Natural killer cell treated with Interleukin-12 subunit alpha and Interleukin-12 subunit beta and Interleukin-15 and Interleukin-18, amount 100 ng/mL, for 72 hours (primary cell): Measurements from ENCODE around the gene TRIO. TPM values are rescaled to one million over a fixed set of nuclear protein-coding genes. Genes with fewer than 3 reads are reported as not detected.

Experiments used
- ATAC-seq, 2 donors: fragments of 150-1000 bp; cut with Tn5 transposase in 1 of 2; sonication (Bioruptor Pico), chemical (Tn5 transposase) in 1 of 2; 2 replicates each; pipeline ENCODE4 v1.10.0; 2021
- DNase-seq: peaks from one replicate; pipeline ENCODE4 v3.0.0; 2022; ENCODE audit warnings: low spot score
- H3K27ac Mint-ChIP-seq, 2 donors: 1 replicate in 1 of 2; 2 replicates in 1 of 2; pipeline ENCODE4 v1.8.0; 2022; ENCODE audit warnings: mixed read lengths in 2 of 2, mild to moderate bottlenecking in 1 of 2, moderate library complexity in 1 of 2
- H3K27me3 Mint-ChIP-seq, 2 donors: 1 replicate in 1 of 2; 2 replicates in 1 of 2; pipeline ENCODE4 v1.8.0; 2022; ENCODE audit warnings: mixed read lengths in 2 of 2
- H3K36me3 Mint-ChIP-seq: one replicate; pipeline ENCODE4 v1.8.0; 2022; ENCODE audit warnings: mixed read lengths
- H3K4me1 Mint-ChIP-seq, 2 donors: 1 replicate in 1 of 2; 2 replicates in 1 of 2; pipeline ENCODE4 v1.8.0; 2022; ENCODE audit warnings: low read depth in 2 of 2, mixed read lengths in 2 of 2, mild to moderate bottlenecking in 1 of 2
- H3K4me3 Mint-ChIP-seq: one replicate; pipeline ENCODE4 v1.8.0; 2022; ENCODE audit warnings: mixed read lengths
- H3K9me3 Mint-ChIP-seq: 2 replicates; pipeline ENCODE4 v1.8.0; 2022; ENCODE audit warnings: mixed read lengths
- total RNA-seq, 2 donors: library from RNA; stranded (reverse); gene quantifications; one replicate each; pipeline ENCODE4 v1.2.3, GENCODE V29; 2022

TRIO gene
- total RNA-seq, 2 donors from 2014 or later: 40.1 to 70.3 TPM

DNA sequence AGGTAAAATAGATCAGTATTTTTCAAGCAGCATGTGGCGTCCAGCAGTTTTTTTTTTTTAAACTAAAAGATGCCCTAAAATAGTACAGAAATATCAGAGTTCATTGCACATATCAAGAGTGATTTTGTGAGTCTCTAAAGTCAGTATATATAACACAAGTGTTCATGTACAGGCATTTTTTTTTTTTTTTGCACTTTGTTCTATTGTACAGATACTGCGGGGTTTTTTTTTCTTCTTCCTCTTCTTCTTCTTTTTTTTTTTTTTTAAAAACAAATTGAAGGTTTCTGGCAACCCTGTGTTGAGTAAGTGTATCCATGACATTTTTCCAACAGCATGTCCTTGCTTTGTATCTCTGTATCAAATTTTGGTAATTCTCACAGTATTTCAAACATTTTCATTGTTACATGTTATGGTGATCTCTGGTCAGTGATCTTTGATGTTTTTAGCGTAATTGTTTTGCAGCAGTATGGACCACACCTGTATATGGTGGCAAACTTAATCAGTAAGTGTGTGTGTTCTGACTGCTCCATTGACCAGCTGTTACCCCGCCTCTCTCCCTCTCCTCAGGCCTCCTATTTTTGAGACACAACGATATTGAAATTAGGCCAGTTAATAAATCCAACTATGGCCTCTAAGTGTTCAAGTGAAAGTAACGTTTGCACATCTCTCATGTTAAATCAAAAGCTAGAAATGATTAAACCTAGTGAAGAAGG lies 76.8 kb downstream of the TRIO start:
- H3K9me3 Mint-ChIP-seq: no peaks in the 10 kb centered on the region
- no peaks in the 10 kb centered on the region for H3K36me3 Mint-ChIP-seq
- ATAC-seq (no peak), DNase-seq (no peak)
- H3K27me3 Mint-ChIP-seq: peaks cover 0 to 3% of the 10 kb centered on the region in 2 donors
- peaks cover 49 to 54% of the 10 kb centered on the region in 2 donors for H3K4me1 Mint-ChIP-seq
- H3K27ac Mint-ChIP-seq: peak overlapping the region in 1 of 2 donors; percentile 8
- no peak overlapping the region for H3K4me3 Mint-ChIP-seq

GRCh38 chr5:14220642-14221041 lies 77.5 kb downstream of the TRIO start:
- H3K4me1 Mint-ChIP-seq: peaks cover 49 to 56% of the 10 kb centered on the region in 2 donors
- no peaks in the 10 kb centered on the region for H3K36me3 Mint-ChIP-seq
- ATAC-seq: no peak
- no peak for DNase-seq
- H3K4me3 Mint-ChIP-seq: no peak overlapping the region
- peaks cover 0 to 3% of the 10 kb centered on the region in 2 donors for H3K27me3 Mint-ChIP-seq
- no peaks in the 10 kb centered on the region for H3K9me3 Mint-ChIP-seq
- peak overlapping the region in 1 of 2 donors; percentile 8 for H3K27ac Mint-ChIP-seq

DNA sequence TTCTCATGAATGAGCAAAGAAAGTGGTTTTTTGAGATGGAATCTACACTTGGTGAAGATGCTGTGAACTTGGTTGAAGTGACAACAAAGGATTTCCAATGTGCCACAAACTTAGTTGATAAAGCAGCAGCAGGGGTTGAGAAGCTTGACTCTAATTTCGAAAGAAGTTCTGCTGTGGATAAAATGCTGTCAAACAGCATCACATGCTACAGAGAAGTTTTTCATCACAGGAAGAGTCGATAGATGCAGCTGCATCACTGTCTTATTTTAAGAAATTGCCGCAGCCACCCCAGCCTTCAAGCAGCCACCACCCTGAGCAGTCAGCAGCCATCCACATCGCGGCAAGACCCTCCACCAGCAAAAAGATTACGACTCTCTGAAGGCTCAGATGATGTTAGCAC lies 78.6 kb downstream of the TRIO start:
- Mint-ChIP-seq H3K36me3 (no peaks in the 10 kb centered on the region), H3K4me1 (peaks cover 48 to 56% of the 10 kb centered on the region in 2 donors), H3K27me3 (no peaks in the 10 kb centered on the region), H3K4me3 (no peak overlapping the region), H3K9me3 (no peaks in the 10 kb centered on the region), H3K27ac (peak overlapping the region in 1 of 2 donors; percentile 3)
- ATAC-seq: no peak
- no peak for DNase-seq

GRCh38 chr5:14222206-14222605 lies 79.1 kb downstream of the TRIO start:
- Mint-ChIP-seq H3K27ac (peak overlapping the region; percentile 61 to 87), H3K9me3 (no peaks in the 10 kb centered on the region), H3K4me3 (no peak overlapping the region), H3K4me1 (peaks cover 51 to 56% of the 10 kb centered on the region in 2 donors), H3K27me3 (no peaks in the 10 kb centered on the region), H3K36me3 (no peaks in the 10 kb centered on the region)
- DNase-seq (no peak), ATAC-seq (no peak)

GRCh38 chr5:14223372-14223771 lies 80.2 kb downstream of the TRIO start:
- DNase-seq: peak; percentile 76
- H3K4me3 Mint-ChIP-seq: peak overlapping the region; percentile 64

GRCh38 chr5:14225173-14225834 lies 82.2 kb downstream of the TRIO start:
- no peak for ATAC-seq
- H3K4me1 Mint-ChIP-seq: peaks cover 32 to 38% of the 10 kb centered on the region in 2 donors
- no peak overlapping the region for H3K4me3 Mint-ChIP-seq
- H3K27ac Mint-ChIP-seq: peak overlapping the region in 1 of 2 donors; percentile 10
- DNase-seq: no peak
- H3K36me3 Mint-ChIP-seq: no peaks in the 10 kb centered on the region
- no peaks in the 10 kb centered on the region for H3K27me3 Mint-ChIP-seq
- no peaks in the 10 kb centered on the region for H3K9me3 Mint-ChIP-seq

More at GRCh38 chr5:14223372-14223771, 80.2 kb downstream of the TRIO start:
- H3K36me3 Mint-ChIP-seq: no peaks in the 10 kb centered on the region
- H3K4me1 Mint-ChIP-seq: peaks cover 42 to 50% of the 10 kb centered on the region in 2 donors
- H3K9me3 Mint-ChIP-seq: no peaks in the 10 kb centered on the region
- peak overlapping the region; percentile 61 to 87 for H3K27ac Mint-ChIP-seq
- ATAC-seq: peak; percentile 74 to 79
- no peaks in the 10 kb centered on the region for H3K27me3 Mint-ChIP-seq

DNA sequence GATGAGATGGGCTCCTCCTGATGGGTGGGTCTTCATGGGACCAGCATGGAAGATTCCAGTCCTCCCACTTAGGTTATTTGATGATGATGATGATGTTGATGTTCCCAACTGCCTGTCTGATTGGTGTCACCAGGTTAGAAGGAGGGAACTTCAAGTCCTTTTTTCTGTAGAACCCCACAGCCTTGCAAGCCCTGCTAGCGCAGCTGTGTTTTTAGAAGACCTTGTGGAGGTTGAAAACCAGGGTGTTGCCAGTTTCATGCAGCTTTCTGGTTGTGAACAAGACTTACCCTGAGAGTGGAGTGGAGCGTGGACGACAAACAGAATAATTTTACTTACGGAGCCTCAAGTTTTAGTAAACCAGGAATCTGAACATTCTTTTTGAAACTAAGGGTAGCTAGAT lies 83.0 kb downstream of the TRIO start:
- Mint-ChIP-seq H3K27me3 (no peaks in the 10 kb centered on the region), H3K9me3 (no peaks in the 10 kb centered on the region), H3K27ac (peak overlapping the region in 1 of 2 donors; percentile 70), H3K36me3 (no peaks in the 10 kb centered on the region), H3K4me3 (no peak overlapping the region), H3K4me1 (peaks cover 29 to 35% of the 10 kb centered on the region in 2 donors)
- DNase-seq: no peak
- ATAC-seq: no peak

- H3K36me3 Mint-ChIP-seq: no peaks in the 10 kb centered on the region
- no peaks in the 10 kb centered on the region for H3K9me3 Mint-ChIP-seq
- DNase-seq: no peak
- peaks cover 25 to 32% of the 10 kb centered on the region in 2 donors for H3K4me1 Mint-ChIP-seq
- no peak for ATAC-seq
- no peaks in the 10 kb centered on the region for H3K27me3 Mint-ChIP-seq
- H3K4me3 Mint-ChIP-seq: no peak overlapping the region
- H3K27ac Mint-ChIP-seq: peak overlapping the region in 1 of 2 donors; percentile 70
Observed at GRCh38 chr5:14226554-14226953, 83.4 kb downstream of the TRIO start.

DNA sequence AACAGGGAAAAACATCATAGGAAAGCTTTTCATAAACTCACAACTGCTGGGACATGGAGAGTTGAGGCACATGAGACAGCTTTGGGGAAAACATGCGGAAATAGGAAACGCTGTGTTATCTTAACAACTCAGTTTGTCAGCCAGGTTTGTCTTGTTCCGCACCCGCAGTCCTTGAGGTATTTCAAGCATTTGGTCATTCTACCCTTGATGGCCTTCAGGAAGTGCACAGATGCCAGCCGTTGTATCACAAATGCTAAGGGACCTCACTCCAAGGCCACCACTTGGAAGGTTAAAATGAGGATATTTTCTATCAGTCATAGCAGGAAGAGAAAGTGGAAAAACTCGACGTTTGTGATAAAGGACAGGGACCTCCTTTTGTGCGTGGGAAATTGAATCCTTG lies 83.8 kb downstream of the TRIO start:
- DNase-seq (no peak), ATAC-seq (no peak)
- no peaks in the 10 kb centered on the region for H3K9me3 Mint-ChIP-seq
- H3K36me3 Mint-ChIP-seq: no peaks in the 10 kb centered on the region
- H3K4me1 Mint-ChIP-seq: peaks cover 21 to 28% of the 10 kb centered on the region in 2 donors
- no peak overlapping the region for H3K4me3 Mint-ChIP-seq
- no peaks in the 10 kb centered on the region for H3K27me3 Mint-ChIP-seq
- peak overlapping the region in 1 of 2 donors; percentile 70 for H3K27ac Mint-ChIP-seq

DNA sequence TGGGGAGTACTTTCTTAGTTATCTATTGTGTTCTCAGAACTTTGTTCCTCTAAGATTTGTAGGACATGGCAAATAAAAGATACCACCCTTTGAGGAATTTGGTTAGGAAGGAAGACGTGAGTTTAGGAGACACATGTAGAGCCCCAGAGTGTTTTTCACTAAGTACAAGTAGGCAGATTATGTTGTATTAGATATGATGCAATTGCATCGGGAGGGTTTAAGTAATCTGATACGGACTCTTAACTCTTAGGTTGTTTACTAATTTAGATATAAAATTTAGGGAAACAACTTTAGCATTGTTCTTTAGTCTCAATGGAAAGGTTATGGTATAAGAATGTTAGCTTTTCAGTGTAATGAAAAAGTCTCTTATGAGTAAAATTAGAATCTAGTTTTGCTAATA lies 84.4 kb downstream of the TRIO start:
- no peaks in the 10 kb centered on the region for H3K36me3 Mint-ChIP-seq
- no peaks in the 10 kb centered on the region for H3K9me3 Mint-ChIP-seq
- H3K27ac Mint-ChIP-seq: no peak overlapping the region
- H3K27me3 Mint-ChIP-seq: no peaks in the 10 kb centered on the region
- DNase-seq: no peak
- no peak overlapping the region for H3K4me3 Mint-ChIP-seq
- no peak for ATAC-seq
- H3K4me1 Mint-ChIP-seq: peaks cover 21 to 28% of the 10 kb centered on the region in 2 donors

DNA sequence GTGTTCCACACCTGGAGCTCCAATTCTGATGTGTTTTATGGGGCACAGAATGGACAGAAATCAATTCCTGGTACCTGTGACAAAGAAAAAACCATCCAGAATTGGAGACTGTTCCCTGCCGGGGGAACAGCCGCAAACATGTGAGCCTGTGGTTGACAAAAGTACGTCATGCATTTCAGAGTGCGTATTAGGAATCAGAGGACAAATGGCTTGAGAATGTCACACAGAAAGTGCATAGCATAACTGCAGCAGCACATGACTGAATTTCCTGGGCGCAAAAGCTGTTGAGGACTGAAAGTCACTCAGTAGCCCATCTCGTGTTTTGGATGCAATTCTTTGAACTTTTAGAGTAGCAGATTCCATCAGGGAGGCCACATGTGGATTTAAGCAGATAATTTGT lies 85.1 kb downstream of the TRIO start:
- Mint-ChIP-seq H3K27me3 (no peaks in the 10 kb centered on the region), H3K9me3 (no peaks in the 10 kb centered on the region), H3K27ac (no peak overlapping the region), H3K36me3 (no peaks in the 10 kb centered on the region), H3K4me3 (no peak overlapping the region), H3K4me1 (peaks cover 14 to 21% of the 10 kb centered on the region in 2 donors)
- no peak for DNase-seq
- ATAC-seq: no peak

- Mint-ChIP-seq H3K9me3 (no peaks in the 10 kb centered on the region), H3K36me3 (no peaks in the 10 kb centered on the region), H3K27me3 (no peaks in the 10 kb centered on the region), H3K4me1 (peaks cover 8 to 19% of the 10 kb centered on the region in 2 donors), H3K4me3 (no peak overlapping the region), H3K27ac (no peak overlapping the region)
- no peak for ATAC-seq
- no peak for DNase-seq
Observed at GRCh38 chr5:14229181-14229580, 86.0 kb downstream of the TRIO start.

- DNase-seq (no peak), ATAC-seq (no peak)
- H3K4me1 Mint-ChIP-seq: peaks cover 3 to 20% of the 10 kb centered on the region in 2 donors
- H3K27me3 Mint-ChIP-seq: no peaks in the 10 kb centered on the region
- no peak overlapping the region for H3K4me3 Mint-ChIP-seq
- H3K27ac Mint-ChIP-seq: no peak overlapping the region
- no peaks in the 10 kb centered on the region for H3K36me3 Mint-ChIP-seq
- no peaks in the 10 kb centered on the region for H3K9me3 Mint-ChIP-seq
Observed at GRCh38 chr5:14229734-14230133, 86.6 kb downstream of the TRIO start.

GRCh38 chr5:14231156-14231555 lies 88.0 kb downstream of the TRIO start:
- no peak overlapping the region for H3K27ac Mint-ChIP-seq
- no peak for DNase-seq
- peaks cover 4 to 23% of the 10 kb centered on the region in 2 donors for H3K4me1 Mint-ChIP-seq
- H3K4me3 Mint-ChIP-seq: no peak overlapping the region
- no peak for ATAC-seq
- H3K27me3 Mint-ChIP-seq: no peaks in the 10 kb centered on the region
- no peaks in the 10 kb centered on the region for H3K36me3 Mint-ChIP-seq
- no peaks in the 10 kb centered on the region for H3K9me3 Mint-ChIP-seq
